HG03354 (cell line): Measurements from ENCODE around the gene PARL.
"Not testable (repeated sequence)": the region's sequence is repeated elsewhere in the genome, so short reads cannot be mapped to it uniquely, and the experiment has no call there.

Experiments used
- ATAC-seq: cut with Tn5 transposase; IDR thresholded peaks from one replicate; pipeline ENCODE4 v1.9.1; 2021; ENCODE audit warnings: mild to moderate bottlenecking; ENCODE audit not compliant: unreplicated experiment, poor library complexity, severe bottlenecking

Gene PARL

DNA sequence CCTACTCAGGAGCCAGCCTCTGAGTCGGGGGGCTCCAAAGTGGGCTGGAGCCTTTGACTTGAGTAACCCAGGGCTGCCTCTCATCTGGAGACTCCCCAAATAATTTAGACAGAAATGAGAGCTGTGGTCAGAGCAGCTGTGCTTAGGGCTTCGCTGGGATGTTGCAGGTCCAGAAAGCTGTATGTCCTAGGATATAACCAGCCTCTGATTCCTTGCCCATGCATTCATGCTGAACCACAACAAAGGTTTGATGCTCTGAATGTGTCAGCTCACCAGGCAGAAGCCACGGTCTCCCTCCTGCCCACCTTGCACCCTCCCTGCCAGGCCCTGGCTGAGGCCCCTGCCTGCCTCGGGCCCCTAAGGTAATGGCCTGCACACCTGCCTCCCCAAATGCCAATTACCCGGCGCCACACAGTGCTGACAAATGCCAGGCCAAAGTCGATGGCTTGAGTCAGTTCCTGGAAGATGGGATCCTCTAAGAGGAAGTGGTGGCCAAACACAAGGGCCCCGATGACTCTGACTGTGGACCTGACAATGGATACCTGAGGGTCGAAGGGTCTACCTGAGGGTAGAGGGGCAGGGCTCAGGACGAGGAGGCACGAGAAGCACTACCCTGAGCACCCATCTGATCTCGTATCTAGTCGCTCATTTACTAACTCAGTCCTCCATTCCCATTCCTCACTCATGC lies 21.7 kb upstream of the PARL start:
- ATAC-seq, result no peak

DNA sequence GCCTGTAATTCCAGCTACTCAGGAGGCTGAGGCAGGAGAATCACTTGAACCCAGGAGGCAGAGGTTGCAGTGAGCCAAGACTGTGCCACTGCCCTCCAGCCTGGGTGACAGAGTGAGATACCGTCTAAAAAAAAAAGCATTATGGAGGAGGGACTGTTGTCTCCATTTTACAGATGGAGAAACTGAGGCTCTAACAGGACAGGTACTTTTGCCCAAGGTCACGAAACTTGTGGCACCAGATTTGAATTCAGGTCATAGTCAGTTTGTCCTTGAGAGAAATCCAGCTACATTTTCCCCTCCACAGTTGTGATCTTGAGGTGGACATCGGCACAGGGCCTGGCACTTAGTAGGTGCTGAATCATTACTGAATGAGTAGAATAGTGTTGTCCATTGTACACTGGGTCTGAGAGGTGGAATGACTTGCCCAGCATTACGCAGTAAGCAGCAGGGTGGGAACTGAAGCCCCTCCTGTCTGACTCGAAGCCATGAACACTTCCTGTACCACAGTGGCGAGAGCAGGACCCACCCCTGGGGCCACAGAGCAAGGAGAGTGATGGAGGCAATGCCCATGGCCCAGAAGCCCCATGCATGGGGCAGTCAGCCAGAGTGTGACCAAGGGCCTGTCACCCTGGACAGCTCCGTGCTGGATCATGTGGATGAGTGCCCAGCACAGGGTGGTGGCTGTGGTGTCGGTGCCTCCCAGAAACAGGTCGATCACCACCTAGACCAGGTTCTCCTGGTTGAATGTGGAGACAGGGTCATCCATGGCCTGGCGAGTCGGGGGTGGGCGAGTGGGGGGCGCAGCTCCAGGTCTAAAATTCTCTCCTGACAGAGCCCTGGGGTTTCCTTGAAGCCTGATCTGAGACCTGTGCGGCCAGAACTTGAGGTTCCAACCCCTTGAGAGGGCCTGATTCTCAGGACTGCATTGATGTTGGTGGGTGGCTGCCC lies 20.4 kb upstream of the PARL start:
- ATAC-seq, result no peak

GRCh38 chr3:183898028-183898431 lies 13.3 kb upstream of the PARL start:
- ATAC-seq, result no peak

DNA sequence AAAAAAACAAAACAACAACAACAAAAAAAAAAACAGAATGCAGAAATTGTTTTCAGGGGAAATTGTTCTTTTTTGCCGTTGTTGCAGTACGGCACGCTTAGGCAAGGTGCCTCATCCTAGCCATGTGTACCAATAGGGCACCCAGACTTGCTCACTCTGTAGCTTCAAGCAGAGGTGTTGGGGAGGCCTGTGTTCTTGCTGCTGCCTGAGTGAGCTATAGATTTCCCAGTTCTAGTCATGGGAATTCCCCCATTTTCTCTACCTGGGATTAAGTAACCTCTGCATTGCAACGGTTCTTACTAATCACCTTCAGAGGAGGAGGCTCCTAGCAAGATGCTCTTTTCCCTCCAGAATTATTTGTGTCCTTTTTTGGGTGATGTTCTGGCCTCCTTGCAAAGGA lies 12.9 kb upstream of the PARL start:
- no peak for ATAC-seq

DNA sequence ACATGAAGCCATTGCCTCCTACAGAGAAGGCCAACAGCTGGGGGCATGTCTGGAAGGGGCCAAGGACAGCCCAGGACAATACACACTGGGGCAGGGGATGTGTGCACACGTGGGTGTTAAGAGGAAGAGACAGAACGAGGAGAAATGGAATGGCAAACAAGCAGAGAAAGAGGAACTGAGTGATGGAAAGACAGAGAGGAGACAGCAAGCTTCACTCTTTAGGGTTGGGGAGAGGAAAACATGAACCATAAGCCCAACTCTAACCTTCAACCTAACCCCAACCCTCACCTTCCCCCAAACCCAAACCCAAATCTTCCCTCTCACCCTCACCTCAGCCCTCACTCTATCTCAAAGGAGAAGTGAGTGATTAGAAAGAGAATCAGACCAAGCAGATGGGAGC lies 11.9 kb upstream of the PARL start:
- no peak for ATAC-seq

DNA sequence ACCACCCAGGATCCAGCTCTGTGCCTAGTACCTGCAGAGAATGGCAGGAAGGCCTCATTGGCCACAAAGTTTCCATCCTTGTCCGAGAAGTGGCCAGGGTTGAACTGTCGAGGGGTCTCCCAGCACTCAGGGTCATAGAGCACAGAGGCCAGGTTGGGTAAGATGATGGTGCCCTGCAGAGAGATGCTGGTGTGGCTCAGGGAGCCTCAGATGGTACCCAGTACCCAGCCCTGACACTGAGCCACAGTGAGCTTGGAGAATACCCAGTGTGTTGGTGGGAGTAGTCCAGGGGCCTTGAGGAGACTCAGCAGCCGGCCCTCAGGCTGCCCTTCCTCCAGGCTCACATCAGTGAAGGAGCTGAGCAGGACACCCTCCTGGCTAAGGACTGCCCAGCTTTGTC lies 11.5 kb upstream of the PARL start:
- ATAC-seq, result no peak

- ATAC-seq, result no peak
These were observed 11.1 kb upstream of the PARL start for GRCh38 chr3:183895774-183896173.

DNA sequence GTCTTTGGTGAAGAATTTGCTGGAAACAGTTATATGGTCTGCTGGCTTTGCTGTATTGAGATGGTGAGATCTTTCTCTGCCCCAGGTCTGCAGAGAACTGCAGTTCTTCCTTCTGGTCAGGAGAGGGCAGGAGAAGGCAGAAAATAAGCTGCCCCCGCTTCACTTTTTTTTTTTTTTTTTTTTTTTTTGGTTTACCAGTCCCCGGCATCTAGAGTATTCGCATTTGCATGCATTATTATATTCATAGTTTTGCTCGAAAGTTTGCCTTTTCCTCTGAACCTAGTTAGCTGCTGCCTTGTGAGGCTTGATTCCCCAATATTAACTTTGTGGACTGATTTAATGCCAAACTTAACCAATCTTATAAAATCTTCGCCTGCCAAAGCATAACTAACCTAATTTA lies 10.6 kb upstream of the PARL start:
- no peak for ATAC-seq

GRCh38 chr3:183892610-183893214 lies 8.0 kb upstream of the PARL start:
- no peak for ATAC-seq

GRCh38 chr3:183885766-183886165 lies 1.1 kb upstream of the PARL start:
- no peak for ATAC-seq

DNA sequence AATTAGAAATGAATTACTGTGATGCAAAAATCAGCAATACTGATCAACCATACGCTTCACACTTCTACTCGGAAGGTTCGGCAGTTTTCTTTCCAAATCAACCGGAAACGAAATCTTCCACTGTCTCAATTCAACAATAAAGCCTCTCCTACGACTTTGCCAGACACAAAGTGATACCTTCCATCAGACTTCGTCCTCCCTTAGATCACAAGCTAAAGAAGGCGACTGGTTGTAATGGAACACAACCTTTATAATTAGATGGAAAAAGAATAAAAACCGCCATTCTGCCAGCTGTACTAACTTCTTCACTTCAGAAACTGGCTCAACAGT lies 618 bp downstream of the PARL start:
- ATAC-seq, result no peak

- ATAC-seq, result no peak
These were observed 1.2 kb downstream of the PARL start for GRCh38 chr3:183883291-183884096.

DNA sequence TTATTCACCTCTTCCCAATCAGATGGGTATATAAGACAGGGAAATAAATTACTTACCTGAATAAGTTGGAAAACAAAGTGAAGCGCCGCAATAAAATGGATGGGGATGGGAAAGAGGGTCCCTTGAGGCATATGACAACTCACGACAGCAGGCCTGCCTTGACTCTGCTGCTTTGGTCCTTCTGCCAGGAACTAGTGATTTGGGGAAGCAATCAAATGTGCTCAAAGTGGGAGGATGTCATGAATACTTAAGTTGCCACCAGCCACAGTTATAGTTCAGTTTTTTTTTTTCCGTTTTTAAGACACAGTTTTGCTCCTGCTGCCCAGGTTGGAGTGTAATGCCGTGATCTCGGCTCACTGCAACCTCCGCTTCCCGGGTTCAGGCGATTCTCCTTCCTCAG lies 4.6 kb downstream of the PARL start:
- no peak for ATAC-seq

DNA sequence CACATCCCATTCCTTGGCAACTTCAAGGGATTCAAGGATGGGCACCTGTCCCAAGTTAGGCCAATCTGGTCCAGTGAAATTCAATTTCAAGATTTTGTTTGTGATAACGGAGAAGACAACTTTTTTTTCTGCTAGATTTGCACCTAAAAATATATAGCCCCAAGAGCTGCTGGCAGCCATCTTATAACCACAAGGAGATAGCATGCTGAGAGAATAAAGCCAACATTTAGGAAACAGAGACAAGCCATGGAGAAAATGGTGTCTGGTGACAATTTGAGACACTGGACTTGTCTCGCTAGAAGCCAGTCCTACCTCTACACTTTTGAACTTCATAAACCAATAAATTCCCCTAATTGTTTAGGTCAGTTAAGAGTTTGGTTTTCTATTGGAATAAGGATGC lies 5.4 kb downstream of the PARL start:
- ATAC-seq, result no peak

DNA sequence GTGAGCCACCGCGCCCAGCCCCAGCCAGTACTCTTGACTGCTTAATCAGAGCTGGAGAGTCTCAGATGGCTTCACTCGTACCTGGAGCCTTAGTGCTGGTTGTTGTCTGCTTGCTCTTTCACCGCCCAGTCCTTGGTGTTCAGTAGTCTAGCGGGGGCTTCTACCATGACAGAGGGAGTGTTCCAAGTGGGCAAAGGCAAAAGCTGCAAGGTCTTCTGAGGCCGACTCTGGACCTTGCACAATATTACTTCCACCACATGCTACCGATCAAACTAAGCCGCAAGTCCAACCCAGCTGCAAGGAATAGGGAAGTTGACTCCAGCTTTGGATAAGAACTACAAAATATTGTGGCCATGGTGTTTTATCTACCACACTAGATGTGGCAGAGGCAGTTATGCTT lies 6.6 kb downstream of the PARL start:
- no peak for ATAC-seq

DNA sequence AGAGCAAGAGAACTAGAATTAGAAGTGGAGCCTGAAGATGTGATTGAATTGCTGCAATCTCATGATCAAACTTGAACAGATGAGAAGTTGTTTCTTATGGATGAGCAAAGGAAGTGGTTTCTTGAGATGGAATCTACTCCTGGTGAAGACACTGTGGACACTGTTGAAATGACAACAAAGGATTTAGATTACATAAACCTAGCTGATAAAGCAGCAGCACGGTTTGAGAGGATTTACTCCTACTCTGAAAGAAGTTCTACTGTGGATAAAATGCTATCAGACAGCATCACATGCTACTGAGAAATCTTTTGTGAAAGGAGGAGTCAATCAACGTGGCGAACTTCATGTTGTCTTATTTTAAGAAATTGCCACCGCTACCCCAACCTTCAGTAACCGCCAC lies 7.5 kb downstream of the PARL start:
- ATAC-seq, result not testable (repeated sequence)

GRCh38 chr3:183875411-183875810 lies 9.3 kb downstream of the PARL start:
- no peak for ATAC-seq

DNA sequence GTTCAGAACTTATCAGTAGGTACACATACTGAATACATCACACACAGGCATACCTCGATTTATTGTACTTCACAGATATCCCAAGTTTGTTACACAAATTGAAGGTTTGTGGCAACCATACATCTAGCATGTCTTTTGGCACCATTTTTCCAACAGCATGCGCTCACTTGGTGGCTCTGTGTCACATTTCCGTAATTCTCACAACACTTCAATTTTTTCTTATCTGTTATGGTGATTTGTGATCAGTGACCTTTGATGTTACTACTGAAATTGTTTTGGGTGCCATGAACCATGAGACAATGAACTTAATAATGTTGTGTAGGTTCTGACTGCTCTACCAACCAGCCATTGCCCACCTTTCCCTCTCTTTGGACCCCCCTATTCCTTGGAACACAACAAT lies 10.8 kb downstream of the PARL start:
- ATAC-seq, result no peak

- no peak for ATAC-seq
These were observed 13.1 kb downstream of the PARL start for GRCh38 chr3:183871541-183871940.

GRCh38 chr3:183870563-183870962 lies 14.1 kb downstream of the PARL start:
- no peak for ATAC-seq
